ENCODE data around the gene CSRP3. TPM values are rescaled to one million over a fixed set of nuclear protein-coding genes. Genes with fewer than 3 reads are reported as not detected.

Gene CSRP3
- total and polyA plus RNA-seq, 2 experiments from 2014 or later: not detected

GRCh38 chr11:19183646-19184045 lies 18.1 kb downstream of the CSRP3 start (continued):
- no peak for TF ChIP-seq ZNF331 (CRISPR knock-in tag; IDR thresholded peaks at IDR 0.05; ENCODE audit: low read depth)
- no peak for TF ChIP-seq ETS1 (IDR thresholded peaks at IDR 0.05)
- no peak for TF ChIP-seq JUNB (IDR thresholded peaks at IDR 0.05; ENCODE audit: unreplicated experiment)
- no peak for TF ChIP-seq STAT1 (IDR thresholded peaks at IDR 0.05; ENCODE audit: unreplicated experiment)
- TF ChIP-seq NANOG (IDR thresholded peaks at IDR 0.05; ENCODE audit: borderline replicate concordance): no peak
- no peak for TF ChIP-seq EZH2phosphoT487 (IDR thresholded peaks at IDR 0.05; ENCODE audit: unreplicated experiment)
- no peak for TF ChIP-seq EZH2 (IDR thresholded peaks at IDR 0.05; ENCODE audit: low read depth, unreplicated experiment)
- TF ChIP-seq POLR2AphosphoS5 (IDR thresholded peaks at IDR 0.05; ENCODE audit: low read depth): no peak
- TF ChIP-seq CTCF (conservative IDR thresholded peaks at IDR 0.05; ENCODE audit: low read depth in 2 of 2): no peak

- no peak overlapping the region for H3K27ac ChIP-seq (ENCODE audit: low read depth)
- Mint-ChIP-seq H3K9me3 (no peaks in the 10 kb centered on the region), H3K4me1 (no peaks in the 10 kb centered on the region), H3K4me3 (no peak overlapping the region), H3K27ac (no peak overlapping the region), H3K27me3 (ENCODE audit: insufficient read depth, low read depth, poor library complexity) (no peaks in the 10 kb centered on the region), H3K36me3 (ENCODE audit: low read depth) (no peaks in the 10 kb centered on the region; the same call in 2 of the 3 replicates)
- ATAC-seq: no peak
- no peaks in the 10 kb centered on the region for H3K27me3 ChIP-seq (ENCODE audit: insufficient read depth)
- H3K4me2 ChIP-seq: no peak overlapping the region
- no peak overlapping the region for H3K4me3 ChIP-seq
- no peak overlapping the region for H2AFZ ChIP-seq
- H3F3A ChIP-seq (replicated peaks; ENCODE audit: low read depth): no peaks in the 10 kb centered on the region
- H3K4me1 ChIP-seq (ENCODE audit: insufficient read depth): no peaks in the 10 kb centered on the region
- TF ChIP-seq EZH2phosphoT487 (IDR thresholded peaks at IDR 0.05; ENCODE audit: unreplicated experiment): no peak
- no peak for TF ChIP-seq JUNB (IDR thresholded peaks at IDR 0.05; ENCODE audit: unreplicated experiment)
- peaks cover 3% of the 10 kb centered on the region; the same call in 1 of the 2 replicates for H3K9me2 ChIP-seq (ENCODE audit: insufficient read depth)
- peaks cover 7% of the 10 kb centered on the region; the same call in 1 of the 2 replicates for H3K36me3 ChIP-seq (ENCODE audit: insufficient read depth)
- DNase-seq (ENCODE audit: low spot score): no peak
- no peaks in the 10 kb centered on the region for H3K79me2 ChIP-seq (replicated peaks; ENCODE audit: insufficient read depth)
- H4K20me1 ChIP-seq (replicated peaks; ENCODE audit: insufficient read depth): no peaks in the 10 kb centered on the region
These were observed 20.1 kb downstream of the CSRP3 start for GRCh38 chr11:19181531-19182261.

GRCh38 chr11:19176629-19177186 lies 25.1 kb downstream of the CSRP3 start:
- ATAC-seq (no peak), DNase-seq (ENCODE audit: low spot score) (no peak)
- no peaks in the 10 kb centered on the region for H3K27me3 ChIP-seq (ENCODE audit: insufficient read depth)
- H3K4me2 ChIP-seq: no peak overlapping the region
- H3K36me3 ChIP-seq (ENCODE audit: insufficient read depth): peaks cover 18% of the 10 kb centered on the region
- H3K4me3 ChIP-seq: no peak overlapping the region
- Mint-ChIP-seq H3K27ac (no peak overlapping the region), H3K4me1 (no peaks in the 10 kb centered on the region), H3K4me3 (no peak overlapping the region), H3K9me3 (no peaks in the 10 kb centered on the region), H3K27me3 (ENCODE audit: insufficient read depth, low read depth, poor library complexity) (no peaks in the 10 kb centered on the region), H3K36me3 (ENCODE audit: low read depth) (peaks cover 17% of the 10 kb centered on the region)
- no peaks in the 10 kb centered on the region for H3F3A ChIP-seq (replicated peaks; ENCODE audit: low read depth)
- H3K9me2 ChIP-seq (ENCODE audit: insufficient read depth): no peaks in the 10 kb centered on the region
- H3K4me1 ChIP-seq (ENCODE audit: insufficient read depth): no peaks in the 10 kb centered on the region
- H2AFZ ChIP-seq: no peak overlapping the region
- H3K27ac ChIP-seq (ENCODE audit: low read depth): no peak overlapping the region
- no peaks in the 10 kb centered on the region for H3K79me2 ChIP-seq (replicated peaks; ENCODE audit: insufficient read depth)
- peaks cover 6% of the 10 kb centered on the region; the same call in 1 of the 2 replicates for H4K20me1 ChIP-seq (replicated peaks; ENCODE audit: insufficient read depth)
- TF ChIP-seq EZH2phosphoT487 (IDR thresholded peaks at IDR 0.05; ENCODE audit: unreplicated experiment): no peak
- no peak for TF ChIP-seq ZNF114 (CRISPR knock-in tag; IDR thresholded peaks at IDR 0.05)
- no peak for TF ChIP-seq CREB1 (CRISPR knock-in tag; IDR thresholded peaks at IDR 0.05; ENCODE audit: low read depth)
